ENCODE data around the gene PLS1.

- TF ChIP-seq CTCF (IDR thresholded peaks at IDR 0.05), result no peak
- TF ChIP-seq POLR2AphosphoS5 (IDR thresholded peaks at IDR 0.05), result no peak
These were observed 19.4 kb upstream of the PLS1 start for GRCh38 chr3:142576792-142577191.
